ENCODE measurements around the gene TXNDC9. TPM values are rescaled to one million over a fixed set of nuclear protein-coding genes. Genes with fewer than 3 reads are reported as not detected.

TXNDC9 gene
- total RNA-seq: 47.2 and 48.4 TPM in 2 replicates
- polyA plus RNA-seq: 34.3 and 36.3 TPM in 2 replicates

DNA sequence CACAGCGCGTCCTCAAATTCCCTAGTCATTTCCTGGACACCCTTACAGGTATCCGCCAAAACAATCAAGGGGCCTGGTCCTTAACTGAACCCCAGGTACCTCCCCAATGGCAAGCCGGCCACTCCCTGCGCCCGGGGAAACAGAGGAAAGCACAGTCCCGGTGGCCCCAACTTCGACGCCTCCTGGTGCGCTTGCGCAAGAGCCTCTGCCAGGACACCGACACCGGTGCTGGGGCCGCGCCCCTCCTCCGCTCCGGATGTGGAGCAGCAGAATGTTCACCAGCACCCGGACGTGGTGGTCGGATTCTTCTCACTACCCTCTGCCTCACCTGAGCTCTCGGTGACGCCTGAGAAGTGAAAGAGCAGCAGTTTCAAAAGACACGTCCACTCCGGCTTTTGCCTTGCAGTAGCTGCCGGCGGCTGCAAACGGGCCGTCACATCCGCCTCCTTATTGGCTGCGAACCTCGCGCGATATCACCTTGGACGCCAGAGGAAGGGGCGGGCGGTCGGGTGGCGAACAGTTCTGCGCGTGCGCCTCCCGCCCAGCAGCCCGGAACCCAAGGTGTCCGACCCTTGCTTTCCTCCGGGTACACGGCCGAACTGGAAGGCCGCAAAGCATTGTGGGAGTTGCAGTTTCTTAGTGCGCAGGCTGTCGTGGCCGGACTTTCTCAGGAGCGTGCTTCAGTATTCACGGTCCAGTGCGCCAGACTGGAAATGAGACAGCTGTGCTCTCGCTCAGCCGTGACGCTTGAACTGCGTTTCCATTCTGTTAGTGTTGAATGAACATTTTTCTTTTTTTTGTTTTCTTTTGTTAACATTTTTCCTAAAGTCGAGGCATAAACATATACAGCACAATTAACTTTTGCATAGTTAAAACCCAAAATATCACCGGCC, at the start of gene TXNDC9:
Gene TXNDC9 (minus strand): TSS at position 423 of the 893 bp plus-strand sequence. CDS start 3,123 bp downstream, outside the sequence.
- peak; percentile 100 for DNase-seq (ENCODE audit: low spot score)
- Histone ChIP-seq H3K36me3 (replicated peaks; ENCODE audit: insufficient read depth, low read depth) (no peaks in the 10 kb centered on the region), H3K27ac (peak within 1 kb of the TSS; percentile 87), H3K4me1 (ENCODE audit: insufficient read depth) (peaks cover 25% of the 10 kb centered on the region), H3K9me2 (replicated peaks; ENCODE audit: insufficient read depth) (no peaks in the 10 kb centered on the region), H2AFZ (peak within 1 kb of the TSS; percentile 93), H3K27me3 (no peaks in the 10 kb centered on the region), H3K9me3 (ENCODE audit: low read depth) (no peaks in the 10 kb centered on the region), H3K4me2 (peak within 1 kb of the TSS; percentile 91), H4K20me1 (ENCODE audit: insufficient read depth, poor library complexity, severe bottlenecking) (peaks cover 21% of the 10 kb centered on the region), H3K4me3 (peak within 1 kb of the TSS; percentile 60), H3K79me2 (peaks cover 82% of the 10 kb centered on the region)
- WGBS (ENCODE audit: low lambda C conversion rate, missing lambda C conversion rate): 1% methylated on average over 57 of the region's 60 CpGs
- TF ChIP-seq, protein P1, sequence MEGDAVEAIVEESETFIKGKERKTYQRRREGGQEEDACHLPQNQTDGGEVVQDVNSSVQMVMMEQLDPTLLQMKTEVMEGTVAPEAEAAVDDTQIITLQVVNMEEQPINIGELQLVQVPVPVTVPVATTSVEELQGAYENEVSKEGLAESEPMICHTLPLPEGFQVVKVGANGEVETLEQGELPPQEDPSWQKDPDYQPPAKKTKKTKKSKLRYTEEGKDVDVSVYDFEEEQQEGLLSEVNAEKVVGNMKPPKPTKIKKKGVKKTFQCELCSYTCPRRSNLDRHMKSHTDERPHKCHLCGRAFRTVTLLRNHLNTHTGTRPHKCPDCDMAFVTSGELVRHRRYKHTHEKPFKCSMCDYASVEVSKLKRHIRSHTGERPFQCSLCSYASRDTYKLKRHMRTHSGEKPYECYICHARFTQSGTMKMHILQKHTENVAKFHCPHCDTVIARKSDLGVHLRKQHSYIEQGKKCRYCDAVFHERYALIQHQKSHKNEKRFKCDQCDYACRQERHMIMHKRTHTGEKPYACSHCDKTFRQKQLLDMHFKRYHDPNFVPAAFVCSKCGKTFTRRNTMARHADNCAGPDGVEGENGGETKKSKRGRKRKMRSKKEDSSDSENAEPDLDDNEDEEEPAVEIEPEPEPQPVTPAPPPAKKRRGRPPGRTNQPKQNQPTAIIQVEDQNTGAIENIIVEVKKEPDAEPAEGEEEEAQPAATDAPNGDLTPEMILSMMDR (IDR thresholded peaks at IDR 0.05; ENCODE audit: poor library complexity): no peak
- TF ChIP-seq EZH2phosphoT487 (IDR thresholded peaks at IDR 0.05; ENCODE audit: low read depth, severe bottlenecking, unreplicated experiment) (no peak), EZH2 (IDR thresholded peaks at IDR 0.05; ENCODE audit: borderline replicate concordance) (no peak)

GRCh38 chr2:99382143-99382542, 46.0 kb upstream of the TXNDC9 start:
- TF ChIP-seq EZH2 (IDR thresholded peaks at IDR 0.05; ENCODE audit: borderline replicate concordance): no peak
- TF ChIP-seq EZH2phosphoT487 (IDR thresholded peaks at IDR 0.05; ENCODE audit: low read depth, severe bottlenecking, unreplicated experiment): no peak
- TF ChIP-seq, protein P1 (IDR thresholded peaks at IDR 0.05; ENCODE audit: poor library complexity): no peak
- Histone ChIP-seq H3K9me2 (replicated peaks; ENCODE audit: insufficient read depth) (no peaks in the 10 kb centered on the region), H3K36me3 (replicated peaks; ENCODE audit: insufficient read depth, low read depth) (no peaks in the 10 kb centered on the region), H3K27me3 (no peaks in the 10 kb centered on the region), H3K4me2 (no peak overlapping the region), H3K4me3 (no peak overlapping the region), H3K9me3 (ENCODE audit: low read depth) (no peaks in the 10 kb centered on the region), H3K79me2 (no peaks in the 10 kb centered on the region), H4K20me1 (ENCODE audit: insufficient read depth, poor library complexity, severe bottlenecking) (no peaks in the 10 kb centered on the region), H2AFZ (no peak overlapping the region), H3K4me1 (ENCODE audit: insufficient read depth) (no peaks in the 10 kb centered on the region), H3K27ac (no peak overlapping the region)
- no peak for DNase-seq (ENCODE audit: low spot score)
- 89% methylated on average over 2 of the region's 2 CpGs for WGBS (ENCODE audit: low lambda C conversion rate, missing lambda C conversion rate)

DNA sequence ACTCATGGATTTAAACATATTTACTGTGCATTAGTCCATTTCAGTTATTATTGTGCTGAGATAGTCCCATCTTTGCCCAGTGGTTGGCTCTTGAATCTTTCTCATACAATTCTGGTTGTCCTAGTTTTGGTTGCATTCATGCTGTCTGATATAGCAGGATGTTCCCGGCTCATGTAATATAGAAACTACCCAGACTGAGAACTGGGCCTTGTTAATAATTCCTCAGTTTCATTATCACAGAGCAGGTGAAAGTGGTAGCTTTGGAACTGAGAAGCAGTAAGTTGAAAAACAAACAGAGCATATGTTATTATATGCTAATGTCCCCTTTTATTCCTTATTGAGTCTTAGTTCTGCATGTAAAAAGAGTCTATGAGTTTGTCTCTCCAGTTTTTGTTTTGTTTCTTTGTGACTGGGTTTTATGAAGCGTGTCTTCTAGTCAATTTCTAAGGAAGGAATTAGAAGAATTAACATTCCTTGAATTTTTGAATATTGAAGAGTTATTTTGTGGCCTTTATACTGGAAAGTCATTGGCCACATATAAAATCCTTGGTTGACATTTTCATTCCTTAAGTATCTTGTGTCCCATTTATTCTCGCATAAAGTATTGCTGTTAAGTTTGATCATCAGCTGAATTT, 44.4 kb upstream of the TXNDC9 start:
- Histone ChIP-seq H3K27ac (no peak overlapping the region), H3K36me3 (replicated peaks; ENCODE audit: insufficient read depth, low read depth) (no peaks in the 10 kb centered on the region), H4K20me1 (ENCODE audit: insufficient read depth, poor library complexity, severe bottlenecking) (no peaks in the 10 kb centered on the region), H3K4me1 (ENCODE audit: insufficient read depth) (no peaks in the 10 kb centered on the region), H3K9me3 (ENCODE audit: low read depth) (no peaks in the 10 kb centered on the region), H3K79me2 (no peaks in the 10 kb centered on the region), H2AFZ (no peak overlapping the region), H3K4me3 (no peak overlapping the region), H3K4me2 (no peak overlapping the region), H3K27me3 (no peaks in the 10 kb centered on the region), H3K9me2 (replicated peaks; ENCODE audit: insufficient read depth) (no peaks in the 10 kb centered on the region)
- no peak for DNase-seq (ENCODE audit: low spot score)
- TF ChIP-seq EZH2 (IDR thresholded peaks at IDR 0.05; ENCODE audit: borderline replicate concordance): no peak
- TF ChIP-seq EZH2phosphoT487 (IDR thresholded peaks at IDR 0.05; ENCODE audit: low read depth, severe bottlenecking, unreplicated experiment): no peak
- 99% methylated on average over 3 of the region's 3 CpGs for WGBS (ENCODE audit: low lambda C conversion rate, missing lambda C conversion rate)

- Histone ChIP-seq H3K4me2 (no peak overlapping the region), H2AFZ (no peak overlapping the region), H3K36me3 (replicated peaks; ENCODE audit: insufficient read depth, low read depth) (no peaks in the 10 kb centered on the region), H3K9me2 (replicated peaks; ENCODE audit: insufficient read depth) (no peaks in the 10 kb centered on the region), H3K4me1 (ENCODE audit: insufficient read depth) (no peaks in the 10 kb centered on the region), H3K27me3 (no peaks in the 10 kb centered on the region), H3K9me3 (ENCODE audit: low read depth) (no peaks in the 10 kb centered on the region), H3K4me3 (no peak overlapping the region), H3K27ac (no peak overlapping the region), H4K20me1 (ENCODE audit: insufficient read depth, poor library complexity, severe bottlenecking) (no peaks in the 10 kb centered on the region), H3K79me2 (no peaks in the 10 kb centered on the region)
- no peak for DNase-seq (ENCODE audit: low spot score)
- TF ChIP-seq EZH2phosphoT487 (IDR thresholded peaks at IDR 0.05; ENCODE audit: low read depth, severe bottlenecking, unreplicated experiment): no peak
- no peak for TF ChIP-seq EZH2 (IDR thresholded peaks at IDR 0.05; ENCODE audit: borderline replicate concordance)
- TF ChIP-seq, protein P1 (IDR thresholded peaks at IDR 0.05; ENCODE audit: poor library complexity): no peak
- 100% methylated on average over 1 of the region's 1 CpG for WGBS (ENCODE audit: low lambda C conversion rate, missing lambda C conversion rate)
Observed at GRCh38 chr2:99377879-99378278, 41.7 kb upstream of the TXNDC9 start.

Measured in hepatocyte (in vitro differentiated cells).